Measurements from ENCODE around the gene AMN1. TPM values are rescaled to one million over a fixed set of nuclear protein-coding genes. Genes with fewer than 3 reads are reported as not detected.
"Not testable (repeated sequence)": the region's sequence is repeated elsewhere in the genome, so short reads cannot be mapped to it uniquely, and the experiment has no call there.

AMN1 gene
- 4.1 TPM for total RNA-seq

DNA sequence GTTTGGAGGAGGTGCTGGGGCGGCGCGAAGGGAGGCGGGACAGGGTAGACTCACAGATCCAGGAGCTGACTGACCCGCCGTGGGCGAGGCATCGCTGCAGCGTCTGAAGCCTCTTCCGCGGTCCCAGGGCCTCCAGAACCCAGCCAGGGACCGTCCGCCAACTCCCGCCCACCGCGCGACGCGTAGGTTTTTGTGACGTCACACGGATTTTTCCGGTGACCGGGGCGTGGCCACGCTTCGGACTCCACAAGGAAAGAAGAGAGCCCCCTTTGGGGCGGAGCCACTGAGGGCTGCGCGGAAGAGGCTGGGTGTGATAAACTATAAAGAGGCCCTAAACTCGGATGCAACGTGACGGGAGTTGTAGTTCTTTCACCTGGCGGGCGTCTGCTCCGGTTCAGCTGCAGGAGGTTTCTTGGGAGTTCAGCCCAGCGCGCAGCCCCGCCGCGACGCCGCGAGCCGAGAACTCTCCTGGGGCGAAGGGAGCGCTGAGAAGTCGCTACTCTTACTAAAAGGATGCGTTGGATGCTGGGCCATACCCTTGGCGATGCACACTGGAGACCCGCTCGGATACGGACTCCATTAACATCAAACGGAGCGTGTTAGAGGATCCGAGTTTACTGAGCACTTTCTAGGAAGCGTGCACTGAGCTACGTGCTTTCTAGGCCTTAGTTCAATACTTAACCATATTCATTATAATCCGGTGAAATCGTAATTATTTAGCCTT lies at the start of gene AMN1:
Gene AMN1, minus strand, starts transcription at position 105 of the 724 bp plus-strand sequence. Its CDS starts 13 bp downstream, at position 92.
- peak; percentile 97 for ATAC-seq

DNA sequence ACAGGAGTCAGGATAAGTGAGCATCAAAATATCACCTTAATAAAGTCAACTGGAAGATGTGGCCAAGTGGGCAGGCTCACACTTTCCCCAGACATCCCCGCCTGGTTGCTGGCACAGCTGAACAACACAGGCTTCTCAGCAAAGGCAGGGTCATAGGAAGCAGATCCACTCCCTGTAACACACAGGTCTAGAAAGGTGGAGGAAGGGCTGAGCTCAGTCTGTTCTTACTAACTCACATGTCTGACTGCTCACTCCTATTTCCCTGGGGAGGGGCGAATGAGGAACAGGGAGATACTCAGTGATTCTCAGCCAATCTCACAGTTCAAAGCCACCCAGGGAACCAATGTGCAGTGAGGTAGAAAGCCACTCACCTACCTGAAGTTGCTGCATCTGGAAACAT lies 45.0 kb upstream of the AMN1 start:
- ATAC-seq, result peak; percentile 69

DNA sequence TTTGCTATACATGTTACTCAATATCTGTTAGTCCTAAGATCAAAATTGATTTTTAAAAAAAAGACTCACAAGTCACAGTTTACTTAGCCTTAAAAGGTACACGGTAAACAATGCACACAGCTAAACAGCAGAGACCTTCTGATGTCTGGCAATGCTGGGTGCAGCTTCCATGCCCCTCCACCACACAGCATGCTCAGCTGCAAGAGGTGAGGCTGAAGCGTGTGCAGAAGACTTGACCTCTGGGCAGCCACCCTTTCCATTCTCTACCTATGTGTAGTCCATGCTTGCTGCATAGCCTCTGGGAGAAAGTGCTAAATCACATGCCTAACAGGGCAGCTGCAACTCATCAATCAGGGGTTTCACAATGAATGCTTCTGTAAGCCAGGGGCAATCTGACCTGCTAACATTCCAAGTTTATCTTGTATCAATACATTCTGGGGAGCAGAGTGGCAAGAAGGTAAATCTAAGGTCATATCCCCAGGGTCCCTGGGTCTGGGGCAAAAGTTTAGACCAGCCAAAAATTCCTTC lies 44.5 kb upstream of the AMN1 start:
- ATAC-seq, result no peak

DNA sequence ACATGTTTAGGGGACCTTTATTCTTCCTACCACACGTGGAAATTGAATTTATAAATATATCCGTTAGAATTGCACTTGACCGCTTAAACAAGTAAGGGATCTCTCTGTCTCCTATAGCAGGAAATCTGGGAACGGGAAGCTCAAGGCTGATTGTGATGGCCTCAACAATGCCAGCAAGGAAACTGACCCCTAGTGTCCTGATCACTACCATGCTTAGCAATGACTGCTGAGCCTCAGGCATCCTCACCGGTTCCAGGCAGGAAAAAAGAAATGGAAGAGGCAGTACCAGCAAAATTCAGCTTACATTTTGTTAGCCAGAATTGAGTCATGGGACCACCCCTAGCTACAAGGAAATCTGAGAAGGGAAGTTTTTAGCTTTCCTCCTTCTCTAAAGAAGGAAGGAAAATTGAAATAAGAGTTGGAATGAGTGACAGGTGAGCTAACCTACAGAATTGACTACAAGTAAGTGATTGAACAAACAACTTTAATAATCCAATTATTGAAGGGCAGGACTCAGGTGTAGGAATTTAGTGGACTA lies 43.9 kb upstream of the AMN1 start:
- no peak for ATAC-seq

DNA sequence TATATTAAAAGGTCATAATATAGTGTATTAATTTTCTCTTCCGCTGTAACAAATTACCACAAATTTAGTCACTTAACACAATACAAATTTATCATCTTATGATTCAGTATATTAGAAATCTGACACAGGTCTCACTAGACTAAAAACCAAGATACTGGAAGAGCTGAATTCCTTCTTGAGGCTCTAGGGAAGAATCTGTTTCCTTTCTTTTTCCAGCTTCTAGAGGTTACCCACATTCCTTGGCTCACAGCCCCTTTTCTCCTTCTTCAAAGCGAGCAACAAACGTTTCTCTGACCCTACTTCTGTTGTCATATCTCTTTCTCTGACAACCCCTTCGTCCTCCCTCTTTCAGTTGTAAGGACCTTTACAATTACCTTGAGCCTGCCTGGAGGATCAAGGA lies 43.4 kb upstream of the AMN1 start:
- ATAC-seq, result no peak

DNA sequence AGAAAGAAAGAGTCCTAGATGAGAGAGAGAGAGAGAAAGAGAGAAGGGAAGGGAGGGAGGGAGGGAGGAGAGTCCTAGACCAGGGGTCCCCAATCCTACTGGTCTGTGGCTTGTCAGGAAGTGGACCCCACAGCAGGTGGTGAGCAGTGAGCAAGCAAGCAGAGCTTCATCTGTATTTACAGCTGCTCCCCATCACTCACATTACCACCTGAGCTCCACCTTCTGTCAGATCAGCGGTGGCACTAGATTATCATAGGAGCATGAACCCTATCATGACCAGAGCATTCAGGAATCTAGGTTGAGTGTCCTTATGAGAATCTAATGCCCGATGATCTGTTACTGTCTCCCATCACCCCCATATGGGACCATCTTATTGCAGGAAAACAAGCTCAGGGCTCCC lies 39.2 kb upstream of the AMN1 start:
- no peak for ATAC-seq

- no peak for ATAC-seq
Measured at GRCh38 chr12:31765931-31766330, 37.1 kb upstream of the AMN1 start.

DNA sequence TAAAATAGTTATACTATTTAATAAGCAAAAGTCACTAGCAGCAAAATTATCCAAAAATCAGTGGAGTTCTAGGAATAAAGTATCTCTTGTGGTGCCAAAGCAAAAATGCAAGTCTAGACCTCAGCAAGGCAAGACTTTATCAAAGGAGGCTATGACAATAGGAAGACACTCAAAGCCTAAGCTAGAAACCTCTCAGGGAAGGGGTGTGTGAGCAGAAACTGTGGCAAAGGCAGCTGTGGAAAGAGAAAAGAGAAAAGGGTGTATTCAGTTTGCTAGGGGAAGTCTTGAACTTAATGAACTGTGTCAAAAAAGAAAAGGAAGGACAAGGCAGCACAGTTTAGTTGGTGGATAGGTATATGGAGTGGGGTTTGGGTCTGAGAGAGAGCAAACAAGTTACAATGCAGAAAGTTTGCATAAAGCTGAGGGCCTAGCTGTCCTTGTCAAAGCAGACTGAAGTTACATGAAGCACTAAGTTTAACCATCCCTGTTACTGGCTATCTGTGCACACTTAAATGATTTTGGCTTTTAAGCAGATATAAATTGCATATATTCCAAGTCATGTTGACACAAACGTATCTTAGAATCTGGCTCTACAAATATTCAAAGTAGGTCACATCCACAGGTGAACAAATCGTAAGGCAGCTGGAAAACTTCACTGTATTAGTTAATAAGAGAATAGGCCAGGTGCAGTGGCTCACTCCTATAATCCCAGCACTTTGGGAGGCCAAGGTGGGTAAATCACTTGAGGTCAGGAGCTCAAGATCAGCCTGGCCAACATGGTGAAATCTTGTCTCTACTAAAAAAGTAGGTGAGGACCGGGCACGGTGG lies 31.0 kb upstream of the AMN1 start:
- no peak for ATAC-seq

DNA sequence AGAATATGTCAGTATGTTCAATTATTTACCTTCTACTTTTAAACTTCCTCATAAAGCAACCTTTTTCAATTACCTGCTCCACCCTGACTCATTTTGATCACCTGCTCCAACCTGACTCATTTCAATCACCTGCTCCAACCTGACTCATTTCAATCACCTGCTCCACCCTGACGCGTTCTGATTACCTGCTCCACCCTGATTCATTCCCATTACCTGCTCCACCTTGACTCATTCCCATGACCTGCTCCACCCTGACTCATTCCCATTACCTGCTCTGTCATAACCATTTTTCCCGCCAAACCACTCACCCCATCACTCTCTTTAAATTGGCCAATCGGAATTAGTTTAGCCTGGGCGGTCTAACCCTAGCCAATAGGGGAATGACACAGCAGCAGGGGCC lies 29.5 kb upstream of the AMN1 start:
- ATAC-seq, result peak; percentile 74

DNA sequence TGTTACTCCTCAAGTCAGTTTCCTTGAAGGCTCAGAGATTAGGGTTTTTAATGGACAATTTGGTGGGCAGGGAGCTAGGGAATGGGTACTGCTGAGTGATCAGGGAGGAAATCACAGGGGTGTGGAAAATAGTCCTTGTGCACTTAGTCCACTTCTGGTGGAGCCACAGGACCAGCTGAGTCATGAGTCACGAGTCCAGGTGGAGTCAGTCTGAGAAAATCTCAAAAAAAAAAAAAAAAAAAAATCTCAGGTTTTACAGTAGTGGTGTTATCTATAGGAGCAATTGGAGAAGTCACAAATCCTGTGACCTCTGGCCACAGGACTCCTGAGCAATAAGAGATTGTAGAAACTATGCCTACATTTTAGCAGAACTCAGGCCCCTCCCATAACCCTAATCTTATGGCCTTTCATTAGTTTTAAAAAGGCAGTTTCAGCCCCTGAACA lies 28.2 kb upstream of the AMN1 start:
- ATAC-seq, result peak; percentile 85

- ATAC-seq, result no peak
Measured at GRCh38 chr12:31752450-31752849, 23.6 kb upstream of the AMN1 start.

DNA sequence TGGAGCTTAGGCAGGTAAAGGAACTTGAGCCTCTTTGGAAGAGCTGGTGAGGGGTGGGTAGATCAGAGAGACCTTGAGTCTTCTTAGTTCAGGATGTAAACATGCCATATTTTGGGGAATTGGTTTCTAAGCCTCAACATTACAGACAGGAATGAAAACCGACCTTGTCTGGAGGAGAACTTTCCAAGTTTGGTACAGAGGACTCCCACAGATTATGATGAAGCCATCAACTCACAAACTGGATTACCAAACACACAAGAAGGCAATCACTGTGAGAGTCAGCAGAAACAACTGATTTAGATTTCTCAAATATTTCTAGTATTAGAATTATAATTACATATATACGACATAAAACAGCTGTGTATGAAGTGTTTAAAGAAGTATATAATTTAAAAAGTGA lies 22.3 kb upstream of the AMN1 start:
- no peak for ATAC-seq

- no peak for ATAC-seq
Measured at GRCh38 chr12:31750747-31751039, 21.9 kb upstream of the AMN1 start.

DNA sequence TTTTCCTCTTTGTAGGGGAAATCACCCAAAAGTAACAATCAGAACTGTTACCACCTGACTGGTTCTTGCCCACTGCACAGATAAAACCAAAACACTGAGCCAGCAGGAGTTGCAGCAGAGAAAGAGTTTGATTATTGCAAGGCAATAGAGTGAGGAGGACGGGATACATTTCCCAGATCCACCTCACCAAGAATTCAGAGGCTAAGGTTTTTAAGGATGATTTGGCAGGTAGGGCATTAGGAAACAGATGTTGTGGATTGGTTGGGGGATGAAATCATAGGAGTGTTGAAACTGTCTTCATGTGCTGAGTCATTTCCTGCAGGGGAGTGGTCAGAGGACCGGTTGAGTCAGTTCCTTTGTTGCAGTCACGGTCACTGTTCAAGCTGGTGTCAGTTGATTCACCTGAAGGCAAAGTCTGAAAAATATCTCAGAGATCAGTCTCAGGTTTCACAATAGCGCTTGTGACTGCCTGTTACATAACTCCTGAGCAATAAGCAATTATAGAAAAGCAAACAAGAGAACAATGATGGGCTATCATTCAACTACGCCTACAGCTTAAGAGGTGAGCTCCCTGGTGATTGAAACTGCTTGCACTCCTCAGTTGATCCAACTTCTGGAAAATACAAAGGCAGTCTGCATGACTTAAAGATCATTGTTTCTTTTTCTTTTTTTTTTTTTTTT lies 20.3 kb upstream of the AMN1 start:
- peak; percentile 96 for ATAC-seq

DNA sequence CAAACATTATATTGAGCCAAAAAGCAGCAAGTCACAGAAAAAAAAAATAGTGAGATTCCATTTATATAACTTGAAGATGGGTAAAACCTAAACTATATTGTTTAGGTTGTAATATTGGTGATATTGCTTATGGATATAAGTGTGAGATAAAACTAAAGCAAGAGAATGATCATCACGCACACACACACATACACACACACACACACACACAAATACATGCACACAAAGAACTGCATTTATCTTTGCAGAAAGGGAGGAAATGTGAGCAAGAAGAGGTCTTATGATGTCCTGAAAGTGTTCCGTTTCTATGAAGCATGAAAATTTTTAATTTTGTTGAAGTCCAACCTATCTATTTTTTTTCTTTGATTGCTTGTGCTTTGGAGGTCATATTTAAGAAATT lies 16.4 kb upstream of the AMN1 start:
- ATAC-seq, result no peak

DNA sequence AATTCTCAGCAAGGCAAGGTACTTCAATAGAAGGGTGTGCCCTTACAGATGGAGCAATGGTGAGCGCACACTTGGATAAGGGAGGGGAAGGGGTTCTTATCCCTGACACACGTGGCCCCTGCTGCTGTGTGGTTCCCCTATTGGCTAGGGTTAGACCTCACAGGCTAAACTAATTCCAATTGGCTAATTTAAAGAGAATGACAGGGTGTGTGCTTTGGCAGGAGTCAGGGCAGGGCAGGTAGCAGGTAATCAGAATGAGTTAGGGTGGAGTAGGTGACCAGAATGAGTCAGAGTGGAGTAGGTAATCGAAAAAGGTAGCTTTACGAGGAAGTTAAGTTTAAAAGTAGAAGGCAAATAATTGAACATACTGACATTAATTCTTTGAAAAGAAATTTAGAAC lies 15.5 kb upstream of the AMN1 start:
- not testable (repeated sequence) for ATAC-seq

GRCh38 chr12:31742891-31743290 lies 14.1 kb upstream of the AMN1 start:
- ATAC-seq, result peak; percentile 35

- ATAC-seq, result no peak
Measured at GRCh38 chr12:31740628-31741027, 11.8 kb upstream of the AMN1 start.

GRCh38 chr12:31737763-31738162 lies 8.9 kb upstream of the AMN1 start:
- ATAC-seq, result no peak

GRCh38 chr12:31737345-31737744 lies 8.5 kb upstream of the AMN1 start:
- no peak for ATAC-seq

DNA sequence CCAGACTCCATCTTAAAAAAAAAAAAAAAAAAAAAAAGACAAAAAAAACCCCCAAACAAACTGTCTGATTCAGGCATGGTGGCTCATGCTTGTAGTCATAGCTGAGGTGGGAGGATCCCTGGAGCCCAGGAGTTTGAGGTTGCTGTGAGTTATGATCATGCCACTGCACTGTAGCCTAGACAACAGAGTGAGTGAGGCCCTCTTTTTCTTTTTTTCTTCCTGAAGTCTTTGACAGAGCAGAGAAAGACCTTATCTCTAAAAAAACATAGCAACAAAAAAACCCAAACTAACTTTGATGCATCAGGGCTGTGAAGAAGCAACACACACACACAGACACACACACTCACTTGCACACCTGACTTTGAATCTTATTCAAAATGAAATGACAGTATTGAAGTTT lies 7.7 kb upstream of the AMN1 start:
- ATAC-seq, result peak; percentile 31

- not testable (repeated sequence) for ATAC-seq
Measured at GRCh38 chr12:31733549-31734432, 5.0 kb upstream of the AMN1 start.
